NOMO-1 treated with DMSO at 0.1 percent for 48 hours (cell line): ENCODE results near the gene ASMTL.
"Not testable (repeated sequence)": the region's sequence is repeated elsewhere in the genome, so short reads cannot be mapped to it uniquely, and the experiment has no call there.

Experiments
- DNase-seq: peaks from one replicate; lab custom pipeline; 2025; ENCODE audit not compliant: unreplicated experiment; lab: John Stamatoyannopoulos, UW

The ASMTL gene

GRCh38 chrX:1481636-1482529 is 29.2 kb upstream of the ASMTL start:
- no peak for DNase-seq

GRCh38 chrX:1480082-1480785 is 27.5 kb upstream of the ASMTL start:
- no peak for DNase-seq

GRCh38 chrX:1477801-1478458 is 25.2 kb upstream of the ASMTL start:
- DNase-seq: no peak

GRCh38 chrX:1477229-1477628 is 24.5 kb upstream of the ASMTL start:
- DNase-seq: no peak

GRCh38 chrX:1476682-1477081 is 24.0 kb upstream of the ASMTL start:
- DNase-seq: no peak

- no peak for DNase-seq
Measured at GRCh38 chrX:1475881-1476280, 23.2 kb upstream of the ASMTL start.

GRCh38 chrX:1475481-1475880 is 22.8 kb upstream of the ASMTL start:
- no peak for DNase-seq

GRCh38 chrX:1474593-1474992 is 21.9 kb upstream of the ASMTL start:
- not testable (repeated sequence) for DNase-seq

GRCh38 chrX:1472975-1473374 is 20.3 kb upstream of the ASMTL start:
- DNase-seq: no peak

- DNase-seq: peak; percentile 98
Measured at GRCh38 chrX:1468250-1468772, 15.6 kb upstream of the ASMTL start.

- DNase-seq: peak; percentile 83
Measured at GRCh38 chrX:1466971-1467561, 14.4 kb upstream of the ASMTL start.

GRCh38 chrX:1466232-1466661 is 13.5 kb upstream of the ASMTL start:
- no peak for DNase-seq

GRCh38 chrX:1465286-1466231 is 12.8 kb upstream of the ASMTL start:
- no peak for DNase-seq

GRCh38 chrX:1464971-1465285 is 12.2 kb upstream of the ASMTL start:
- DNase-seq: no peak

GRCh38 chrX:1464041-1464970 is 11.6 kb upstream of the ASMTL start:
- no peak for DNase-seq

- DNase-seq: no peak
Measured at GRCh38 chrX:1463581-1463980, 10.9 kb upstream of the ASMTL start.

- no peak for DNase-seq
Measured at GRCh38 chrX:1462596-1463251, 10.0 kb upstream of the ASMTL start.

GRCh38 chrX:1462110-1462509 is 9.4 kb upstream of the ASMTL start:
- DNase-seq: no peak

GRCh38 chrX:1455948-1456280 is 3.2 kb upstream of the ASMTL start:
- no peak for DNase-seq
